ELR (cell line): ENCODE results near the gene S100A13.
A peak's percentile ranks its signal among the peaks of the same experiment; 100 is the strongest.
"Not testable (repeated sequence)": the region's sequence is repeated elsewhere in the genome, so short reads cannot be mapped to it uniquely, and the experiment has no call there.

Source experiments
- DNase-seq: peaks from one replicate; pipeline ENCODE4 v3.0.0-alpha.2; 2015; ENCODE audit warnings: low read depth

The S100A13 gene

DNA sequence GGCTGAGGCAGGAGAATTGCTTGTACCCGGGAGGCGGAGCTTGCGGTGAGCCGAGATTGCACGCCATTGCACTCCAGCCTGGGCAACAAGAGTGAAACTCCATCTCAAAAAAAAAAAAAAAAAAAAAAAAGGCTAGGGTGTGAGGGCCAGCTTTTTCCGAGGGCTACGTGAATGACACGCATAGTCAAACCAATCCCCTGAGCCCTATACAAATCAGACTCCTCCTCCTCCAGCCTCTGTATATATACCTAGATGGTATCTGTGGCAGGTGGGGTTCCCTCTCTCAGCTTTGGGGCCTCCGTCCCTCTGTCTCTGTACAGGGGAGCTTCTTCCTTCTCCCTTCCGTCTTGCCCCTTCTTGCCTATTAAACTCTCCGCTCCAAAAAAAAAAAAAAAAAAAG lies 21.1 kb downstream of the S100A13 start:
- DNase-seq = no peak

DNA sequence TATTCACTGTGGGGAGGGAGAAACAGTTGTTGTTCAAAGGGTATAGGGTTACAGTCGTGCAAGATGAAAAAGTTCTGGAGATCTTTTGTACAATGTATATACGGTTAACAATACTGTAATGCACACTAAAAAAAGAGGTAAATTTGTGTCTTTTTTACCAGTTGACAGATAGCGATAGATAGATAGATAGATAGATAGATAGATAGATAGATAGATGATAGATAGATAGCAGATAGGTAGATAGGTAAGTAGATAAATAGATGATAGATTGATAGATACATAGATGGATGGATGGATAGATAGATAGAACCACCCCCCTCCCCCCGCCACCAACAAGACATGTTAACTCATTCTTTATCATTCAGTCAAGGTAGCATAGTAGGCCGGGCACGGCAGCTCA lies 24.6 kb downstream of the S100A13 start:
- DNase-seq = no peak

DNA sequence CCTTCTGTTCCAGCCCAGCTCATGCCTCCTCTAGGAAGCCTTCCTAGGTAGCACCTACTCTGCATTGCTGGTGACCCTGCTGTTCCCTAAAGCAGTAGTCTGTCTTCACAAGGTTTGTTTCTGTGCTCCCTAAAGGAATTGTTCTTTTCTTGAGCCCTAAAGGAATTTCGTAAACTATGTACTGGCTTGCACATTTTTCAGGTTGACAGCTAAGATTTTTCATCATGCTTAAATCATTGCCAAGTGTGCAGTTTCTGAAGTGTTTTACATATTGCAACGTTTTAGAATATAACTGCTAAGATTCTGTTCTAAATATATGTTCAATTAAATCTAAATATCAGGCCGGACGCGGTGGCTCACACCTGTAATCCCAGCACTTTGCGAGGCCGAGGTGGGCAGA lies 27.5 kb downstream of the S100A13 start:
- DNase-seq = no peak

DNA sequence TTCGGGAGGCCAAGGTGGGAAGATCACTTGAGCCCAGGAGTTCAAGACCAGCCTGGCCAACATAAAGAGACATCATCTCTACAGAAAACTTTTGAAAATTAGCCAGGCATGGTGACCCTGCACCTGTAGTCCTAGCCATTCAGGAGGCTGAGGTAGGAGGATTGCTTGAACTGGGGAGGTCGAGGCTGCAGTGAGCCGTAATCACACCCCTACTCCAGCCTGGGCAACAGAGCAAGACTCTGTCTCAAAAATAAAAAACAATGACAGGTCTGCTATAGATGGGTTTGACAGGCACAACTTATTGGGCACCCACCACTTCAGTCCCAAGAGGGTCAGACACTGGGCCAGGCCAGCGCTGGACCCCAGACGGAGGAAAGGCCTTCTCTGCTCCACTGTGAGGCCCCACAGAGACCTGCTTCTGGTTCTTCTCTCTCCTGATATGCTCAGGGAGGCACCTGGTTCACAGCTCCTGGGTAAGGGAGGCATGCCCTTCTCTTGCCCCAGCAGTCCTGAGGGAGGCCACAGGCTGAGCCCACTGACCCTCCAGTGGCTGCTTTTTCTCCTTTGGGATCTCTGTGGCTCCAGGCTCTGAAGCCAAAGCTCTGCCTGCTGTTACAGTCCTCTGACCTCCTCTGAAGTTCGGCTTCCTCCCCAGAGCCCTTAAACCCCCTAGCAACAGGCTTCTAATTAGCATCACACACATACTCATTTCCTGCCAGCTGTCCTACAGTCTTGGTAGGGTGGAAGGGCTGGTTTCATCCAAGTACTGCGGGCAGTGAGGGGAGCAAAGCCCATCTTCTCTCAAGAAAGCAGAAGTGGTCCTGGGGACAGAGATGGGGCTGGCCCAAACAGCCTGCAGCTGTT lies 28.8 kb downstream of the S100A13 start:
- peak; percentile 89 for DNase-seq

DNA sequence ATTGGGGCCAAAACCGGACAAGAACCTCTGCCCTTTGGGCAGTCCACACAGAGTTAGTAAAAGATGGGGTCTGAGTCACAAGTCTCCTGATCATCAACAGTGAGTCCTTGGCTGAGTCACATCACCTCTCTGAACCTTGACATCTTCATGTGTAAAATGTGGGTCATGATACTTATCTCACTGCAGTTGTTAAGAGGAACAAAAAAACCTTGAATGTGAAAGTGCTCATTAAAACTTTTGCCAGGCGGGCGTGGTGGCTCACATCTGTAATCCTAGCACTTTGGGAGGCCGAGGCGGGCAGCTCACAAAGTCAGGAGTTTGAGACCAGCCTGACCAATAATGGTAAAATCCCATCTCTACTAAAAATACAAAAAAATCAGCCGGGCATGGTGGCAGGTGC lies 30.1 kb downstream of the S100A13 start:
- DNase-seq = peak; percentile 96

DNA sequence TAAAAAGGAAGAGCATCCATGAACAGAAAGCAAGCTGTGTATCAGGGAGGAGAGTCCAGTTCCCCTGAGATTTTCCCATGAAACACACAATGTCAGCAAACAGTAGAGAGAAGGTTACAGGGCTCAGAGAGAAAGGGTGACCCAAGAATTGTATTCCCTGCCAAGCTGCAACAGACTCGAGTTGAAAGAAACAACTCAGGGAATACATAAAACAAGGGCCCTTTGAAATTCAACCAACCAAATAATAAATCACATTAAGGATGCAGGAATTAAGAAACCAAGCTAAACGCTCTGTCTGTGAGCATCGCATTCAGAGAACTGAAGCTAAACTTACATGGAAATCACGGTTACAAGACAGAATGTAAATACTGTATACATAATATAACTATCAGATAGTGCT lies 34.6 kb downstream of the S100A13 start:
- DNase-seq = no peak

DNA sequence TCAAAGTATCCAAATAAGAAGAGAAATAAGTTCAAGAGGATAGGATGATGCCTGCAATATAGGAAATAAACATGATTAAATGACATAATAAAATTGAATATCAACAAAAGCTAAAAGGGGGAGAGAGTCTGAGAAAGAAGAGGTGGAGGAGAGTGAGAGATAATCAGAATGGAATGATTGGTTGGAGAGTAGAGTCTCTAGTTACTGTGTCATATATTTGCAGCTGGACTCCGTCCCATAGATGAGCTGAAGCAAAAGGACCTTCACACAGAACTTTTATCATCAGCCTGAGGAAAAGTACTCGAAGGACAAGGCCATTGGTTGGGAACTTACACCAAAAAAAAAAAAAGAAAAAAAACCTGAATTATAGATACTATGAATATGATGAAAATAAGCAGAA lies 38.8 kb downstream of the S100A13 start:
- DNase-seq = no peak

DNA sequence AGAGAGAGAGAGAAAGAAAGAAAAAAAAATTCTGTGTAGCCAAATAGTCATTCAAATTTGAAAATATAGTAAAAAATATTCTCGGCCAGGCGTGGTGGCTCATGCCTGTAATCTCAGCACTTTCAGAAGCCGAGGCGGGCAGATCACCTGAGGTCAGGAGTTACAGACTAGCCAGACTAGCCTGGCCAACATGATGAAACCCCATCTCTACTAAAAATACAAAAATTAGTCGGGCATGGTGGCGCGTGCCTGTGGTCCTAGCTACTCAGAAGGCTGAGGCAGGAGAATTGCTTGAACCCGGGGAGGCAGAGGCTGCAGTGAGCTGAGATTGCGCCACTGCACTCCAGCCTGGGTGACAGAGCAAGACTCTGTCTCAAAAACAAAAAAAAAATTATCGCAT lies 39.3 kb downstream of the S100A13 start:
- DNase-seq = not testable (repeated sequence)

DNA sequence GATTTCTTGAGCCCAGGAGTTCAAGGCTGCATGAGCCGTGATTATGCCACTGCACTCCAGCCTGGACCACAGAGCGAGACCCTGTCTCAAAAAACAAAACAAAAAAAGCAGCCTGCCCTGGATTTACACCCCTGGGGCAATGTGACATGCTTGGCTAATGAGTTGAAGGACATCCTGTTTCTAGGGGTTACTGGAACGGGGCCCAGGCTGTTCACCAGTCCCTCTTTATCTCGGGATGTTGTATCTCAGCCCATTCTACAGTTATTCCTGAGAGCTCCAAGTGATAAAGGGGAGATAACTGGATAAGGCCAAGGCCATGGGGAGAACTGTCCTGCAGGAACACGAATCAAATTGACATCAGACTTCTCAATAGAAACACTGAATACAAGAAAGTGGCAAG lies 40.0 kb downstream of the S100A13 start:
- peak; percentile 71 for DNase-seq

DNA sequence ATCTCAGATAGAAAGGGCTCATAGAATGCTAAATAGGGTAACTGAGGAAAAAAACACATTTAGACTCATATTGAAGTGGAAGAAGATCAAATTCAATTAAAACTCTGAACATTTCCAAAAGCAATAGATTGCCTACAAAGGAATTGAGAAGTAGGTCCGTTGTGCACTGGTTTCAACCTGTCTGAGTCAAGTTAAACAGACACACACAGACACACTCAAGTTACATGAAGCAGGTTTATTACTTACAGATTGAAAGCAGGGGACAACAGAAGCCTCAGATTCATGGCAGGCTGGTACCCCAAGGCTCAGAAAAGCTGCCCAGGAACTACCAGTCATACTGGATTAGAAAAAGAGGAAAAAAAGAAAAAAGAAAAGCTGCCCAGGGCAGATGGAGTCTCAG lies 41.0 kb downstream of the S100A13 start:
- no peak for DNase-seq

DNA sequence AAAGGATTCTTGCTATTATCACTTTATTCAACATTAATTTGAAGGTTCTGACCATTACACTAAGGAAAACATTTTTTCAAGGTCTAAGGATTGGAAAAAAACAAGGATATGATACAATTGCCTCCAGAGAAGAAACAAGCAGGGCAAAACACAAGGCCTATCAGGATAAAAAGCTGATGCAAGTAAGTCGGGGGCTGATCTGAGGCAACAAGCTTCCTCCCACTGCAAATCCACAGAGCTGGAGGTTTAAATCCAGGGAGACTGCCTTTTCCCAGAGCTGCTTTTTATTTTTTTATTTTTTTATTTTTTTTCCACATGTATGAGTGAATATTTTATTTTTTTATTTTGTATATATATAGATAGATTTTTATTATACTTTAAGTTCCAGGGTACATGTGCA lies 42.3 kb downstream of the S100A13 start:
- DNase-seq = no peak

DNA sequence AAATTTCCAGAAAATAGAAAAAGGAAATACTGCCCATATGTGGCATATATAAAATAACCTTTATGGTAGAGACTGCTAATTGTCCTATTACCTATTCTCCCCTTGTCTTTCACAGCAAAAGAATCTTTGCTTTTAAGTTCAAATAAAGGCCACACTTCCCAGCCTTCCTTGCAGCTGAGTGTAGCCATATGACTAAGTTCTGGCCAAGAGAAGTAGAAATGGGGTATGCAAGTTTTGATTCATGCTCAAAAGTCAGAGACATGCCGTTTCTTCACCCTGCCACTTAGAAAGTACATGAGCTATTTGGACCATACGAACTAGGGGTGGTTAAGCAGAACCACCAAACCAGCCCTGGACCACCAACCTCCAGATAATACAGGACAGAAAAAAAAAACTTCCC lies 43.3 kb downstream of the S100A13 start:
- peak; percentile 43 for DNase-seq

DNA sequence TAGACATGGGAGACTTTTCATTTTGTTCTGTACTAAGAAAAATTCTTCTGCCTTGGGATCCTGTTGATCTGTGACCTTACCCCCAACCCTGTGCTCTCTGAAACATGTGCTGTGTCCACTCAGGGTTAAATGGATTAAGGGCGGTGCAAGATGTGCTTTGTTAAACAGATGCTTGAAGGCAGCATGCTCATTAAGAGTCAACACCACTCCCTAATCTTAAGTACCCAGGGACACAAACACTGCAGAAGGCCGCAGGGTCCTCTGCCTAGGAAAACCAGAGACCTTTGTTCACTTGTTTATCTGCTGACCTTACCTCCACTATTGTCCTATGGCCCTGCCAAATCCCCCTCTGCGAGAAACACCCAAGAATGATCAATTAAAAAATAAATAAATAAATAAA lies 43.8 kb downstream of the S100A13 start:
- DNase-seq = not testable (repeated sequence)

DNA sequence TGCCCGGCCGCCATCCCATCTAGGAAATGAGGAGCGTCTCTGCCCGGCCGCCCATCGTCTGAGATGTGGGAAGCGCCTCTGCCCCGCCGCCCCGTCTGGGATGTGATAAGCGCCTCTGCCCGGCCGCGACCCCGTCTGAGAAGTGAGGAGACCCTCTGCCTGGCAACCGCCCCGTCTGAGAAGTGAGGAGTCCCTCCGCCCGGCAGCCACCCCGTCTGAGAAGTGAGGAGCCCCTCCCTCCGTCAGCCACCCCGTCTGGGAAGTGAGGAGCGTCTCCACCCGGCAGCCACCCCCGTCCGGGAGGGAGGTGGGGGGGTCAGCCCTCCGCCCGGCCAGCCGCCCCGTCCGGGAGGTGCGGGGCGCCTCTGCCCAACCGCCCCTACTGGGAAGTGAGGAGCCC lies 44.5 kb downstream of the S100A13 start:
- not testable (repeated sequence) for DNase-seq

DNA sequence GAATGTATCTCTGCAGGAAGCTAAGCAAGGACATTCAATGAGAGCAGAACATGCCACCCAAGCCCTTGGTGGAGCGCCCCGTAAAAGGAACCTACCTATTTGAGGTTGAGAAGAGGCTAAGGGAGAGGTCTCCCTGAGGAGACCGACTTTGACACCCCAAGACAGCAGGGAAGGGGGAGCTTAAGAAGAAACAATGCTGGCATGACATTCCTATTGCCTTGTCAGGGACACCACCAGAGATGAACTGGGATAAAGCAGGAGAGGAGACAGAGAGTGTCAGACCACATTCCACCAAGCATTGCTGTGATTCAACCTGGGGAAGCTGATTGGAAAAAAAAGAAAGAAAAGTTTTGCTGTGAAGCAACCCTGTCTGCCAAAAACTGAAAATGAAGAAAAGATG lies 48.4 kb downstream of the S100A13 start:
- no peak for DNase-seq

DNA sequence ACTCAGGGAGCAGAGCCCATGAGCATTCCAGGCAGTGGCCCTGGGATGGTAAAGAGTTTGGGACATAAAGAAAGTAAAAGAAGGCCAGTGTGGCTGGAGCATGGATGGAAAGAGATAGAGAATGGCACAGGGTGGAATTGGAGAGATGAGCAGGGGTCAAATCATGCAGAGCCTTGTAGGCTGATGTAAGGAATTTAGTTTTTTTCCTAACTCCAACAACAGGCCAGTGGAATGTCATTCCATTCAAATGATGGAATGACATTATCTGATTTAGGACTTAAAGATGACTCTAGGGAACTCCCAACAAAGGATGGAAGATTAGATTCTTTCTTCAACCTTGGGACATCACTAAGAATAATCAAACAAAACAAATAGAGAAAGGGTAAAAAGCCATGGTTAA lies 48.8 kb downstream of the S100A13 start:
- DNase-seq = no peak

DNA sequence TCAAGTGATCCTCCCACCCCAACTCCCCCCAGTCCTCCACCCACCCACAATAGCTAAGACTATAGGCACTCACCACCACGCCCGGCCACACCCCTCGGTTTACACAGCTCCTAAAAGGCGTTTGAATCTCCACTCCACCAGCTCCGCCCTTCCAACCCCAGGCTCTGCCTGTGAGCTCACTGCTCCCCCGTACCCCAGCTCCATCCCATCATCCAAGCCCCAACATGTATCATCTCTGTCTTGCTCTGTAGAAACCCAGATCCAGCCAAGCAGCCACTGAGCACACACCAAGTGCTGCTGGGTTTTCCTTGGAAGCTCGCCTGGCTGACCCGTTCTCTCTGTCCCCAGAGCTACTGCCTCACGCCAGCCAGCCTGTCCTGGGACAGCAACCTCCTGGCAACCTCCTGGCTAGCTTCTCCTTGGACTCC lies 49.7 kb downstream of the S100A13 start:
- DNase-seq = no peak

DNA sequence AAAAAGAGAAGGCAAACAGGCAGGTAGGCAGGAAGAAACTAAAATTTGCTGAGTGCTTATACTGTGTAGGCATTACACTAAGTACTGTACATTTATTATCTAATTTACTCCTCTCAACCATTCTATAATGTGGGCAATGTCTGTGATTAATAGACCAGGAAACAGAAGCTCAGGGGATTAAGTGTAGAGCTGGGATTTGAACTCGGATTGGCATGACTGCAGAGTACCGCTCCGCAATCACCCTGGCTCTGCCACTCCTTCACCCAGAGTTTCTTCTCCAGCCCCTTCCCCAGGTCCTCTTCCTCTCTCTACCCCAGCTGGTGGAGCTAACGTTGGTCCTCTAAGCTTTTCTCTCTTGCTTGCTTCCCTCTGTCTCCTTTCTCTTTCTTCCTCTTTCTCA lies 50.2 kb downstream of the S100A13 start:
- no peak for DNase-seq

DNA sequence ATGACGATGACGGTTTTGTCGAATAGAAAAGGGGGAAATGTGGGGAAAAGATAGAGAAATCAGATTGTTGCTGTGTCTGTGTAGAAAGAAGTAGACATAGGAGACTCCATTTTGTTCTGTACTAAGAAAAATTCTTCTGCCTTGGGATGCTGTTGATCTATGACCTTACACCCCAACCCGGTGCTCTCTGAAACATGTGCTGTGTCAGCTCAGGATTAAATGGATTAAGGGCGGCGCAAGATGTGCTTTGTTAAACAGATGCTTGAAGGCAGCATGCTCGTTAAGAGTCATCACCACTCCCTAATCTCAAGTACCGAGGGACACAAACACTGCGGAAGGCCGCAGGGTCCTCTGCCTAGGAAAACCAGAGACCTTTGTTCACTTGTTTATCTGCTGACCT lies 51.8 kb downstream of the S100A13 start:
- DNase-seq = not testable (repeated sequence)

DNA sequence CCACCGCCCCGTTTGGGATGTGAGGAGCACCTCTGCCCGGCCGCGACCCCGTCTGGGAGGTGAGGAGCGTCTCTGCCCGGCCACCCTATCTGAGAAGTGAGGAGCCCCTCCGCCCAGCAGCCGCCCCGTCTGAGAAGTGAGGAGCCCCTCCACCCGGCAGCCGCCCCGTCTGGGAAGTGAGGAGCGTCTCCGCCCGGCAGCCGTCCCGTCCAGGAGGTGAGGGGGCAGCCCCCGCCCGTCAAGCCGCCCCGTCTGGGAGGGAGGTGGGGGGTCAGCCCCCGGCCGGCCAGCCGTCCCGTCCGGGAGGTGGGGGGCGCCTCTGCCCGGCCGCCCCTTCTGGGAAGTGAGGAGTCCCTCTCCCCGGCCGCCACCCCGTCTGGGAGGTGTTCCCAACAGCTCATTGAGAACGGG lies 52.2 kb downstream of the S100A13 start:
- not testable (repeated sequence) for DNase-seq

DNA sequence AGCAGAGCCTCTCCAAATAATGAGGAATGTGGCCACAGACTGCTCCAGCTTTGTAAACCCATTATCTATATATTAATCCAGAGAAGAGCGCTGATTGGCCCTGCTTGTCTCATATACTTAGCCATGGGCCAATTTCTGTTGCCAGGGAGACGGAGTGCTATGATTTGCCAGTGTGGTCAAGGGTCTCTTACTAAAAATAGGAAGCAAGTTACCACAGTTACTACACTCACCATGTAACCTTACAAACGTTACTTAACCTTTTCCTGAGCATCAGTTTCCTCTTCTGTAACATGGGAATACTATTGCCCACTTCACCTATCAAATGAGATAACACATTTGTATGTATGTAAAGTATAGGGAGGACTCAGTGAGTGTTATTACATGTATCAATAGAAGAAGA lies 54.0 kb downstream of the S100A13 start:
- peak; percentile 19 for DNase-seq

DNA sequence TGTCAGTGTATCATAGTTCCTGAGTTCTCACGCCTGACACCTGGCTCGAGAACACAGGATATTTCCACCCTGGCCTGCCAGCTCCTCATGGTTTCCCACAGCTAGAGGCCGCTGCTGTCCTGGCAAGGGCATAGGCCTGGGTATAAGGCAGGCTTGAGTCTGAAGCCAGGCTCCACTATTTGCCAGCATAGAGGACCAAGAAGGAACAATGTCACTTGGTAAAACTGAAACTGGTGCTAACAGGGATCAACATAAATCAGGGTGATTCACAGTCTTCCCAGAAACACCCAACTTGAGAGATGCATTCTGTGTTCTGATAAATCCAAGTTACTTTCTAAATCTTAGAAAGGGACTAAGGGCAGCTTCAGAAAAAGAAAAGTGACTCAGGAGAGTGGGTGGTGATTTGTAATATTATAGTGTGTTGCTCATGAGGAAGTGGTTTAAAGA lies 54.7 kb downstream of the S100A13 start:
- peak; percentile 89 for DNase-seq

DNA sequence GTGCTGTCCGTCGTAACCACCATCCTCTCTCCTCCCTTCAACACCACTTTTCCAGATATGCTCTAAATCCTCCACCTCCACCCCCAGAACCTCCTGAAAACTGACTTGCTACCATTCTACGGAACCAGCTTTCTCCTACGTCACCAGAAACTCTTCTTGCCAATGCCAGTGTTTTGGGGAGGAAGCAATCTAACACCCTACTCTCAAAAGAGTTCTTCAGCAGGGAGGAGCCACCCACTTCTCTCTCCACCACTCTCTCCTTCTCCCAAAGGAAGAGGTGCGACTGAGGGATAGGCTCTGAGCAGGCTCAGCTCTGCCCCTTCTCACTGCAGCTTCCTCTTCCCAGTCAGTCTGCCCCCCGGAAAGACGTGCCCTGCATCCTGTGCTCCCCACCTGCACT lies 55.6 kb downstream of the S100A13 start:
- no peak for DNase-seq

DNA sequence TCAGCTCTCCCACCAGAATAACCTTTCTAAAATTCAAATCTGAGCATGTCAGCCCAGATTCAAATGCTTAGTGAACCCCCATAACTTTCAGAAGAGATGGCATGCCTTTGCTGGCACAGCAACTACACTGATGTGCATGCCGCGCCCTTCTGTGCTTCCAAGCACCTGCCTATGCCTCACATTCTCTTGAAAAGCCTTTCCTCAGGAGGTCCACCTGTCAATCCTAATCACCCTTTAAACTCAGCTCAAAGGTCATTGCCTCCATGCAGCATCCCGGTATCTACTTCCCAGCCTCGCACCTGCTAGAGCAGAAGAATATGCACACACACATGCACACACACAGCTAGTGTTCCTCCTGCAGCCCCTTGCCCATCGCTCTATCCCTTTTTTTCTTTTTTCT lies 56.4 kb downstream of the S100A13 start:
- DNase-seq = no peak
